Measurements from ENCODE around the gene TXK. TPM values are rescaled to one million over a fixed set of nuclear protein-coding genes. Genes with fewer than 3 reads are reported as not detected.

The TXK gene
- total and polyA plus RNA-seq, 2 donors from 2014 or later = 0.26 to 7.9 TPM

- Histone ChIP-seq H3K9ac (ENCODE audit: low read length in 3 of 3) (no peak overlapping the region), H3K36me3 (ENCODE audit: control insufficient read depth in 2 of 3, insufficient read depth in 3 of 3, low read length in 3 of 3) (no peaks in the 10 kb centered on the region), H3K27me3 (ENCODE audit: control insufficient read depth, insufficient read depth, low read length) (no peaks in the 10 kb centered on the region), H3K4me3 (ENCODE audit: low read length in 3 of 3) (no peak overlapping the region), H3K4me1 (ENCODE audit: control insufficient read depth in 2 of 3, insufficient read depth in 2 of 3, low read depth in 1 of 3, low read length in 3 of 3) (no peaks in the 10 kb centered on the region), H3K9me3 (ENCODE audit: control insufficient read depth in 2 of 3, insufficient read depth in 1 of 3, low read length in 3 of 3) (no peaks in the 10 kb centered on the region), H3K27ac (ENCODE audit: low read depth in 2 of 2, low read length in 2 of 2) (no peak overlapping the region)
- intact Hi-C loops (cut with DNase I) = no loop called here
- no peak for TF ChIP-seq CTCF (IDR thresholded peaks at IDR 0.05; ENCODE audit: borderline replicate concordance, extremely low read depth, insufficient read depth)
- no peak for FAIRE-seq
- DNase-seq = no peak
These were observed 66.5 kb downstream of the TXK start for GRCh38 chr4:48067536-48067935.

- Histone ChIP-seq H3K27ac (ENCODE audit: low read depth in 2 of 2, low read length in 2 of 2) (no peak overlapping the region), H3K4me1 (ENCODE audit: control insufficient read depth in 2 of 3, insufficient read depth in 2 of 3, low read depth in 1 of 3, low read length in 3 of 3) (no peaks in the 10 kb centered on the region), H3K36me3 (ENCODE audit: control insufficient read depth in 2 of 3, insufficient read depth in 3 of 3, low read length in 3 of 3) (no peaks in the 10 kb centered on the region), H3K9me3 (ENCODE audit: control insufficient read depth in 2 of 3, insufficient read depth in 1 of 3, low read length in 3 of 3) (no peaks in the 10 kb centered on the region), H3K9ac (ENCODE audit: low read length in 3 of 3) (no peak overlapping the region), H3K4me3 (ENCODE audit: low read length in 3 of 3) (no peak overlapping the region), H3K27me3 (ENCODE audit: control insufficient read depth, insufficient read depth, low read length) (no peaks in the 10 kb centered on the region)
- no peak for TF ChIP-seq CTCF (IDR thresholded peaks at IDR 0.05; ENCODE audit: borderline replicate concordance, extremely low read depth, insufficient read depth)
- DNase-seq (no peak), FAIRE-seq (no peak)
- intact Hi-C loops (cut with DNase I) = no loop called here
These were observed 68.4 kb downstream of the TXK start for GRCh38 chr4:48065587-48066052.

- no peaks in the 10 kb centered on the region for H3K4me1 ChIP-seq (ENCODE audit: control insufficient read depth in 2 of 3, insufficient read depth in 2 of 3, low read depth in 1 of 3, low read length in 3 of 3)
- H3K27me3 ChIP-seq (ENCODE audit: control insufficient read depth, insufficient read depth, low read length) = no peaks in the 10 kb centered on the region
- intact Hi-C loops (cut with DNase I) = no loop called here
- H3K36me3 ChIP-seq (ENCODE audit: control insufficient read depth in 2 of 3, insufficient read depth in 3 of 3, low read length in 3 of 3) = no peaks in the 10 kb centered on the region
- FAIRE-seq (no peak), DNase-seq (no peak)
- TF ChIP-seq CTCF (IDR thresholded peaks at IDR 0.05; ENCODE audit: borderline replicate concordance, extremely low read depth, insufficient read depth) = no peak
- H3K4me3 ChIP-seq (ENCODE audit: low read length in 3 of 3) = no peak overlapping the region
- no peak overlapping the region for H3K27ac ChIP-seq (ENCODE audit: low read depth in 2 of 2, low read length in 2 of 2)
- H3K9me3 ChIP-seq (ENCODE audit: control insufficient read depth in 2 of 3, insufficient read depth in 1 of 3, low read length in 3 of 3) = no peaks in the 10 kb centered on the region
- no peak overlapping the region for H3K9ac ChIP-seq (ENCODE audit: low read length in 3 of 3)
These were observed 69.7 kb downstream of the TXK start for GRCh38 chr4:48064349-48064748.

All from kidney (tissue), 14 donors.